Progenitor cell of endocrine pancreas (in vitro differentiated cells): ENCODE measurements around the gene INTS1. TPM values are rescaled to one million over a fixed set of nuclear protein-coding genes. Genes with fewer than 3 reads are reported as not detected.
"Not testable (repeated sequence)": the region's sequence is repeated elsewhere in the genome, so short reads cannot be mapped to it uniquely, and the experiment has no call there.

Source experiments
- DNase-seq: peaks from one replicate; pipeline ENCODE4 v3.0.0; 2021; ENCODE audit warnings: low spot score; ENCODE audit not compliant: unreplicated experiment
- H3K27ac Mint-ChIP-seq: 2 replicates; pipeline ENCODE4 v1.8.0; 2021; ENCODE audit warnings: mild to moderate bottlenecking, moderate library complexity, mixed read lengths
- H3K27me3 Mint-ChIP-seq: 2 replicates; pipeline ENCODE4 v1.8.0; 2021; ENCODE audit warnings: mixed read lengths
- H3K36me3 Mint-ChIP-seq: 2 replicates; pipeline ENCODE4 v1.8.0; 2022; ENCODE audit warnings: mixed read lengths; ENCODE audit not compliant: insufficient read depth
- H3K4me1 Mint-ChIP-seq: 2 replicates; pipeline ENCODE4 v1.8.0; 2021; ENCODE audit warnings: low read depth, mixed read lengths
- H3K4me3 Mint-ChIP-seq: 2 replicates; pipeline ENCODE4 v1.8.0; 2021; ENCODE audit warnings: low read depth, mild to moderate bottlenecking, moderate library complexity, mixed read lengths
- H3K9me3 Mint-ChIP-seq: 2 replicates; pipeline ENCODE4 v1.8.0; 2021; ENCODE audit warnings: low read depth, mixed read lengths
- CTCF ChIP-seq: fragments of 200-600 bp; sonication (generic); IDR thresholded peaks from one replicate; pipeline ENCODE4 v1.5.0; 2021; ENCODE audit warnings: antibody characterized with exemption, mild to moderate bottlenecking; ENCODE audit not compliant: unreplicated experiment
- total RNA-seq: library from RNA; stranded (reverse); gene quantifications from 2 replicates; pipeline ENCODE4 v1.2.1, GENCODE V29; 2021

Gene INTS1
- total RNA-seq, 1 donor from 2014 or later: 145 TPM

DNA sequence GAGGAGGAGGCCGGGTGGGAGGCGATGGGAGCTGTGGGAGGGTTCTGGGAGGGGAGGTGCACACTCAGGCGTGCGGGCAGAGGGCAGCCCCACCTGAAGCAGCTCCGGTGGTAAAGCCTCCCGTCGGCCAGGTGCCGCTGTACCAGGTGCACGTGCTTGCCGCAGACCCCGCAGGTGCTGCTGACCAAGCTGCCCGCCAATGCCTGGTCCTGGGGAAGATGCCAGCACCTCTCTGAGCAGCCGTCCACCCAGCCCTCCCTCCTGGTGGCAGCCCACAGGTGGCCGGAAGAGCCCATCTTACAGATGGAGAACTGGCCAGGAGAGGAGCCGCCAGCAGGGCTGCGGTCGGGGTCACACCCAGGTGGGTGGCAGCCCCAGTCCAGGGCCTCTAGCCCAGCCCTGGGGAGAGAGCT lies 57.6 kb downstream of the INTS1 start:
- no peaks in the 10 kb centered on the region for H3K9me3 Mint-ChIP-seq
- no peaks in the 10 kb centered on the region for H3K27me3 Mint-ChIP-seq
- H3K27ac Mint-ChIP-seq: no peak overlapping the region
- DNase-seq: no peak
- H3K36me3 Mint-ChIP-seq: no peaks in the 10 kb centered on the region
- no peak for TF ChIP-seq CTCF
- no peaks in the 10 kb centered on the region for H3K4me1 Mint-ChIP-seq
- H3K4me3 Mint-ChIP-seq: no peak overlapping the region

DNA sequence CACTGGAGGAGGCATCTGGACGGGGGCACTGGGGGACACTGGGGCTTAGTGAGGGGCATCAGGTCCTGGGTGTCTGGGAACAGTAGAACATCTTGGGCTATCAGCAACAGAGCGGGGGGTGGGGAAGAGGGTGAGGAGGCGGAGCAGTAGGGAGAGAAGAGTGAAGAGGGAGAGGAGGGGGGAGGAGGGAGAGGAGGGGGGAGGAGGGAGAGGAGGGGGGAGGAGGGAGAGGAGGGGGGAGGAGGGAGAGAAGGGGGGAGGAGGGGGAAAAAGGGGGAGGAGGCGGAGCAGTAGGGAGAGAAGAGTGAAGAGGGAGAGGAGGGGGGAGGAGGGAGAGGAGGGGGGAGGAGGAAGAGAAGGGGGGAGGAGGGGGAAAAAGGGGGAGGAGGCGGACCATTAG lies 58.2 kb downstream of the INTS1 start:
- not testable (repeated sequence) for H3K4me3 Mint-ChIP-seq, H3K27me3 Mint-ChIP-seq, DNase-seq, H3K36me3 Mint-ChIP-seq, H3K4me1 Mint-ChIP-seq, H3K27ac Mint-ChIP-seq, H3K9me3 Mint-ChIP-seq

- H3K36me3 Mint-ChIP-seq: no peaks in the 10 kb centered on the region
- no peak for DNase-seq
- no peaks in the 10 kb centered on the region for H3K27me3 Mint-ChIP-seq
- H3K9me3 Mint-ChIP-seq: no peaks in the 10 kb centered on the region
- no peak overlapping the region for H3K27ac Mint-ChIP-seq
- H3K4me3 Mint-ChIP-seq: no peak overlapping the region
- H3K4me1 Mint-ChIP-seq: no peaks in the 10 kb centered on the region
- no peak for TF ChIP-seq CTCF
Measured at GRCh38 chr7:1445341-1445740, 58.8 kb downstream of the INTS1 start.

DNA sequence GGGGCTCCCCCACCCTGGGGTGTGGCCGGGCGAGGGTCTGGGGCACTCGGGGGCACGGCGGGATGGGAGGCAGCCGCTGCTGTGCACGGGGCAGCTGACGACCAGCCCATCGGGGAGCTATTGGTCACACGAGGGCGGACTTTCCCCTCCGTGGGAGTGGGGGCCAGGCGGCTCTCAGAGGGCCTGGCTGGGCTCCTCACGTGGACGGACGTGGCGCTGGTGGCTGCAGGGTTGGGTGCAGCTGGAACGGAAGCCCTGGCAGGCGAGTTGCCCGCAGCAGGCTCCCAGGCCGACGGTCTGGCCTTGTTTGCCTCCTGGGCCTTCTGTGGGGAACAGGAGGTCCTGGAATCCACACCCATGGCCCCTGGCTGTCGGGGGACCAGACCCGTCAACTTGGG lies 59.3 kb downstream of the INTS1 start:
- no peaks in the 10 kb centered on the region for H3K27me3 Mint-ChIP-seq
- no peak for TF ChIP-seq CTCF
- H3K9me3 Mint-ChIP-seq: no peaks in the 10 kb centered on the region
- DNase-seq: no peak
- no peaks in the 10 kb centered on the region for H3K36me3 Mint-ChIP-seq
- no peaks in the 10 kb centered on the region for H3K4me1 Mint-ChIP-seq
- H3K27ac Mint-ChIP-seq: no peak overlapping the region
- no peak overlapping the region for H3K4me3 Mint-ChIP-seq

DNA sequence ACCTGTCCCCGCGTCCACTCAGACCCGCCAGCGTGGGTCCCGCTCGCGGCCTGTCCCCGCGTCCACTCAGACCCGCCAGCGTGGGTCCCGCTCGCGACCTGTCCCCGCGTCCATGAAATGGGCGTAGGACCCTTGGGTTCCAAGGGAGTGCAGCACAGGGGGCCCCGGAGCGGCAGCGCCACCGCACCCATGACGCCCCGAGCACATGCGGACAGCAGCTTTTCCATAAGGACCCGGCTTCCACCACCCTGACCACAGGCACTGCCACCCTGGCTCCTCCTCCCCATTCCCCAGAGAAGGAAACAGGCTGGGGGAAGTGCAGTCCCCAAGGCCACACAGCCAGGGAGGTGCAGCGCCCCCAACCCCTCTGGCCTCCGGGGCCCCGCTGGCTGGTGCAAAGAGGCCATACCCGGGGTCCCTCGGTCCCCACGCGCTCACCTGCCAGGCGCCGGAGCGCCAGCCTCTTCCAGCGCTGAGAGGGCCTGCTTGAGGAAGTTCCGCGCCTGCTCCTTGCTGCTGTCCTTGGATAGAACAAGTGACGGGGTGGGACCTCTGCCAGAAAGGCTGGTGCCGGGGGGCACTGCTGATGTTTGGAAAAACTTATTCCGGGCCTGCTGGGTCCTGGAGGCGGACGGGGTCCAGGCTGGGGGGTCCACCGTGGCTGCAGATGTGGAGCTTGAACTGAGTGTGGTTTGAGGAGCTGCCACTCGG lies 59.8 kb downstream of the INTS1 start:
- no peaks in the 10 kb centered on the region for H3K36me3 Mint-ChIP-seq
- H3K4me1 Mint-ChIP-seq: no peaks in the 10 kb centered on the region
- no peak overlapping the region for H3K4me3 Mint-ChIP-seq
- no peak for DNase-seq
- no peaks in the 10 kb centered on the region for H3K27me3 Mint-ChIP-seq
- TF ChIP-seq CTCF: no peak
- H3K9me3 Mint-ChIP-seq: no peaks in the 10 kb centered on the region
- no peak overlapping the region for H3K27ac Mint-ChIP-seq

- not testable (repeated sequence) for H3K27me3 Mint-ChIP-seq, H3K4me1 Mint-ChIP-seq, H3K36me3 Mint-ChIP-seq, H3K9me3 Mint-ChIP-seq, DNase-seq, H3K4me3 Mint-ChIP-seq, H3K27ac Mint-ChIP-seq
Measured at GRCh38 chr7:1443587-1444200, 60.5 kb downstream of the INTS1 start.
